Measurements from ENCODE around the gene SPATA1. TPM values are rescaled to one million over a fixed set of nuclear protein-coding genes. Genes with fewer than 3 reads are reported as not detected.

The SPATA1 gene
- total and polyA plus RNA-seq, 2 of the 4 experiments (the other 2 are of a cell fraction) = under 0.01 to 0.56 TPM

- no peak overlapping the region for H2AFZ ChIP-seq (replicated peaks; ENCODE audit: low read length, poor library complexity)
- peaks cover 10% of the 10 kb centered on the region for H3K36me3 ChIP-seq (ENCODE audit: control insufficient read depth, insufficient read depth, low read length)
- in situ Hi-C loops (cut with MboI; ENCODE audit: low sequenced_read_pairs) (no loop called here), intact Hi-C loops (cut with micrococcal nuclease) (no loop called here), dilution Hi-C loops (cut with HindIII; ENCODE audit: low sequenced_read_pairs, unreplicated experiment) (no loop called here)
- no peak overlapping the region for H2BK5ac ChIP-seq (ENCODE audit: low read depth, low read length, poor library complexity, severe bottlenecking)
- no peak overlapping the region for H4K8ac ChIP-seq (ENCODE audit: low read depth in 2 of 2, low read length in 2 of 2)
- peaks cover 3% of the 10 kb centered on the region for H3K4me1 ChIP-seq (ENCODE audit: control insufficient read depth, insufficient read depth, low read length)
- no peak overlapping the region for H3K56ac ChIP-seq (ENCODE audit: extremely low read depth, insufficient read depth, low read length)
- H4K5ac ChIP-seq (ENCODE audit: low read depth, low read length) = no peak overlapping the region
- H3K27me3 ChIP-seq (ENCODE audit: control insufficient read depth, insufficient read depth, low read length) = no peaks in the 10 kb centered on the region
- no peak overlapping the region for H3K18ac ChIP-seq (ENCODE audit: low read depth, low read length)
- TF ChIP-seq POLR2A (IDR thresholded peaks at IDR 0.05; ENCODE audit: low read depth, low read length) (no peak), ELK1 (IDR thresholded peaks at IDR 0.05; ENCODE audit: borderline replicate concordance, low read depth, low read length) (no peak), FOS (IDR thresholded peaks at IDR 0.05; ENCODE audit: low read depth, low read length) (no peak), BHLHE40 (IDR thresholded peaks at IDR 0.05; ENCODE audit: low read depth, low read length) (no peak), MXI1 (IDR thresholded peaks at IDR 0.05; ENCODE audit: borderline replicate concordance, low read depth, low read length) (no peak), CHD1 (IDR thresholded peaks at IDR 0.05; ENCODE audit: low read depth, low read length) (no peak), NFE2L2 (IDR thresholded peaks at IDR 0.05; ENCODE audit: low read depth, low read length) (no peak), MAFK (IDR thresholded peaks at IDR 0.05; ENCODE audit: low read depth, low read length) (no peak), RFX5 (IDR thresholded peaks at IDR 0.05; ENCODE audit: low read depth, low read length) (no peak), RCOR1 (IDR thresholded peaks at IDR 0.05; ENCODE audit: insufficient replicate concordance, low read length) (no peak), CEBPB (IDR thresholded peaks at IDR 0.05; ENCODE audit: low read depth, low read length) (no peak)
- TF ChIP-seq, protein P1, sequence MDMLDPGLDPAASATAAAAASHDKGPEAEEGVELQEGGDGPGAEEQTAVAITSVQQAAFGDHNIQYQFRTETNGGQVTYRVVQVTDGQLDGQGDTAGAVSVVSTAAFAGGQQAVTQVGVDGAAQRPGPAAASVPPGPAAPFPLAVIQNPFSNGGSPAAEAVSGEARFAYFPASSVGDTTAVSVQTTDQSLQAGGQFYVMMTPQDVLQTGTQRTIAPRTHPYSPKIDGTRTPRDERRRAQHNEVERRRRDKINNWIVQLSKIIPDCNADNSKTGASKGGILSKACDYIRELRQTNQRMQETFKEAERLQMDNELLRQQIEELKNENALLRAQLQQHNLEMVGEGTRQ (IDR thresholded peaks at IDR 0.05; ENCODE audit: low read depth, low read length) = no peak
- TF ChIP-seq, protein P2, sequence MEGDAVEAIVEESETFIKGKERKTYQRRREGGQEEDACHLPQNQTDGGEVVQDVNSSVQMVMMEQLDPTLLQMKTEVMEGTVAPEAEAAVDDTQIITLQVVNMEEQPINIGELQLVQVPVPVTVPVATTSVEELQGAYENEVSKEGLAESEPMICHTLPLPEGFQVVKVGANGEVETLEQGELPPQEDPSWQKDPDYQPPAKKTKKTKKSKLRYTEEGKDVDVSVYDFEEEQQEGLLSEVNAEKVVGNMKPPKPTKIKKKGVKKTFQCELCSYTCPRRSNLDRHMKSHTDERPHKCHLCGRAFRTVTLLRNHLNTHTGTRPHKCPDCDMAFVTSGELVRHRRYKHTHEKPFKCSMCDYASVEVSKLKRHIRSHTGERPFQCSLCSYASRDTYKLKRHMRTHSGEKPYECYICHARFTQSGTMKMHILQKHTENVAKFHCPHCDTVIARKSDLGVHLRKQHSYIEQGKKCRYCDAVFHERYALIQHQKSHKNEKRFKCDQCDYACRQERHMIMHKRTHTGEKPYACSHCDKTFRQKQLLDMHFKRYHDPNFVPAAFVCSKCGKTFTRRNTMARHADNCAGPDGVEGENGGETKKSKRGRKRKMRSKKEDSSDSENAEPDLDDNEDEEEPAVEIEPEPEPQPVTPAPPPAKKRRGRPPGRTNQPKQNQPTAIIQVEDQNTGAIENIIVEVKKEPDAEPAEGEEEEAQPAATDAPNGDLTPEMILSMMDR (conservative IDR thresholded peaks at IDR 0.05; ENCODE audit: low read depth, low read length) = no peak
- DNase-seq (no peak), ATAC-seq (ENCODE audit: low read depth) (no peak)
- POLR2A ChIA-PET (ENCODE audit: unreplicated experiment) = interaction anchor here (0.6 kb wide), 1 partner anchor 1102 kb away, joined by 7 read pairs; no protein-coding TSS in a partner anchor
- no peak overlapping the region for H4K91ac ChIP-seq (ENCODE audit: insufficient read depth, low read depth, low read length)
- H3K9me1 ChIP-seq (ENCODE audit: insufficient read depth, low read length) = peaks cover 4% of the 10 kb centered on the region; the same call in 1 of the 2 replicates
- H3K23ac ChIP-seq (ENCODE audit: low read depth, low read length) = no peak overlapping the region
- H2BK20ac ChIP-seq (ENCODE audit: low read depth, low read length) = no peak overlapping the region
- H3K4ac ChIP-seq (ENCODE audit: low read depth, low read length) = no peak overlapping the region
- no peak overlapping the region for H3K14ac ChIP-seq (replicated peaks; ENCODE audit: low read depth, low read length)
- H3K27ac ChIP-seq (ENCODE audit: insufficient read depth, low read length) = no peak overlapping the region
- no peak overlapping the region; the same call in 1 of the 2 replicates for H3K9ac ChIP-seq (ENCODE audit: low read depth, low read length)
- H3K9me3 ChIP-seq (ENCODE audit: control insufficient read depth, insufficient read depth, low read length) = no peaks in the 10 kb centered on the region
- H2BK120ac ChIP-seq (ENCODE audit: low read depth, low read length) = no peak overlapping the region
- BruUV-seq (replicated peaks) = no TSS peak
- CTCF ChIA-PET = interaction anchor here (0.6 to 1.2 kb wide), 3 partner anchors 24 to 292 kb away, joined by 3 to 4 read pairs (median 3); no protein-coding TSS in a partner anchor
- no peak overlapping the region for H2AK9ac ChIP-seq (replicated peaks; ENCODE audit: low read depth, low read length, poor library complexity)
- no peak overlapping the region for H2BK15ac ChIP-seq (ENCODE audit: low read depth, low read length)
- H3K4me3 ChIP-seq (ENCODE audit: insufficient read depth, low read depth, low read length) = peak overlapping the region; percentile 21; the same call in 1 of the 2 replicates
- H4K20me1 ChIP-seq (ENCODE audit: insufficient read depth, low read length) = peaks cover 4% of the 10 kb centered on the region
- peak overlapping the region; percentile 55 for H3K4me2 ChIP-seq (ENCODE audit: low read depth, low read length)
- no peak overlapping the region for H2AK5ac ChIP-seq (ENCODE audit: low read depth, low read length)
- WGBS, 2 experiments (ENCODE audit: extremely low coverage in 2 of 2, insufficient read length in 1 of 2) = no CpG with 5 or more reads among the region's 4 CpGs
- H3K79me1 ChIP-seq (ENCODE audit: low read depth in 1 of 2, low read length in 2 of 2) = peaks cover 4 to 43% of the 10 kb centered on the region in 2 experiments; a peak in 3 of 4 replicates
These were observed 25.5 kb upstream of the SPATA1 start for GRCh38 chr1:84480650-84481049.
